ENCODE results near the gene TMA7B.

DNA sequence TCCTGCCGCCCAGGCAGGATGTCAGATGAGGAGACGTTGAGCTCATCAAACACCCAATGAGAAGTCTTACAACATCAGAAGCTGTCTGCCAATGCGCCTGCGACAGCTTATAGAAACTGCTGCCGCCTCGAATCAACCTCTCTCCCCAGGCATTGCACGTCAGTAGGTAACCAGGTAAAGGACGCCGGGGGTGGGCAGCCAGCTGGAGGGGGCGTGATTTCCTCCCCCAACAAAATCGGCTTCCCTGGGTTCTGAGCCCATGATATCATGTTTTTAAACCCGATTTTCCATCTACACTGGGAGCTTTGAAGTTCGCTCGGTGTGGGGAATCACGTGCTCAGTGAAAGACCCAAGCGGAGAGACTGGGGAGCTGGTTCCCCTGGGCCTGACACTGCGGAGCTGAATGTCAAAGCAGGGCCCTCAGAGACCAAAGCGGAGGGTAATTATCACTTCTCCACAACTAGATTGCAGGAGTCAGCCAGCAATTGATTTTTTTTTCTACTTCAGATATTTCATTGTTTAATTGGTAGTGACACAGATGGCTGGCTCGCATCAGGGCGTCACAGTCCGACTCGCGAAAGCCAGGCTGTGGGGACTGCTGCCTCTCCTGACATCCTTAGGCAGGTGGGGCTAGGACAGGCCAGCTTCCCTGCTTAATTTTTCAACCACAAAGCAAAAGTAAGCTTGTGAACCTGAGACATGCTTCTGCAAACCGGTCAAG, 49.9 kb downstream of the TMA7B start:
- TF ChIP-seq GATA2 (IDR thresholded peaks at IDR 0.05; ENCODE audit: low read depth, low read length) (no peak), GATA3 (IDR thresholded peaks at IDR 0.05; ENCODE audit: low read depth, low read length) (no peak)

Measured in SH-SY5Y (cell line).